Inflammatory macrophage (primary cell): ENCODE results near the gene WNT5B.

Source experiments
- DNase-seq, 2 donors: peaks; one replicate each; pipeline ENCODE4 v3.0.0-alpha.2; 2020 to 2022

Gene WNT5B

DNA sequence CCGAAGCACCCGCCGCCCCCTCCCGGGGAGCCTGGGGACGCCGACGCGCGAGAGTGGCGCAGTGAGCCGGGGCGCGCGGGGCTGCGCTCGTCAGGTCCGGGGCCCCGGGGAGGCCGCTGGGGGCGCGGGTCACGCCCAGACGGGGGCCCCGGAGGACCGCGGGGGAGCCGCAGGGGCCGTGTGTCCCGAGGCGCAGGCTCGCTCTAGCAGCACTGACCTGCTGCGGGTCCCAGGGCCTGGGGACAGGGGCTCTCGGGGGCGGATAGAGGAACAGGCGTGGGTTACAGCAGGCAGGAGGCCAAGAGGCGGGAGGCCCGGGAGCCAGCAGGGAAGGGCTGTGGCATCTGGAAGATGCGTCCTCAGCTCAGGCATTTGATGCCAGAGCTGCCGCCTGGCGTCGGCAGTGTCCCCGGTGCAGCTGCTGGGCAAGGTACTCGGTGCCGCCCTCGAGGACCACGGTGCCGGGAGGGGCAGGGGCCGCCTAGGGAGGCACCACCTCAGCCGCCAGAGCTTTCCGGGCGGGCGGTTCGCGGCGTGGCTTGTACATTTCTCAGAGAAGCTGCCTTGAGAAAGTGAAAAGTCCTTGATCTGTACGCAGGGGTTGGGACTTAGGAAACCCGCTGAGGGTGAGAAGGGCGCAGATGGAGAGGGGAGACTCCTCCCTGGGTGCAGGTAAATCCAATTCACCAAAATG lies 1.2 kb downstream of the WNT5B start:
- DNase-seq: no peak

DNA sequence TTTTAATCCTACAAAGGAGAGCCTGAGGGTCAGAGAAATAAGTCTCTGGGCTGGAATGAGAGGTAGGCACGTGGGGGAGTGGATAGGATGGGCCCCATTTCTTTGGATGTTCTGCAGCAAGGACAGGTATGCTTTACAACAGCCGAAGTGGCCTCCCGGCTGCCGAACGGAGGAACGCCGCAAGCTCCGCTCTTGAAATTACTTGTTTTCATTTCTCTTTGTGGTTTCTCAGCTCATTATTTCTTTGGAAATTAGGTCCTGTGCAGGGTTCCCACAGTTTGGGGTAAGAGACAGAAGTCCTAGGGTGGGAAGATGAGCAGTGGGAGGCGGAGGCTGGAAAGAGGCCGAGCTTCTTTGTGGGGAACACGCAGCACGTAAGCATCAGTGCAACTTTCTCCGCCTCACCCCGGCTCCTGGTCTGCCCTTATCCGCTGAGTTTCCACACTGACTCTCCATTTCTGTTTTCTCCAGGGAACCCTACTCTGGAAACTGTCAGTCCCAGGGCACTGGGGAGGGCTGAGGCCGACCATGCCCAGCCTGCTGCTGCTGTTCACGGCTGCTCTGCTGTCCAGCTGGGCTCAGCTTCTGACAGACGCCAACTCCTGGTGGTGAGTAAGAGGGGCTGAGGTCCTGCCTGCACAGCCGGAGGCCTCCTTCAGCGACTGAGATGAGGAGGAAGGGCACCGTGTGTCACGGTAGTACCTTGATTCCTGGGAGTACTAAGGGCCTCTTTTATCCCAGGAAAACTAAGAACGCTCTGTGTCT lies 2.0 kb downstream of the WNT5B start:
- no peak for DNase-seq

DNA sequence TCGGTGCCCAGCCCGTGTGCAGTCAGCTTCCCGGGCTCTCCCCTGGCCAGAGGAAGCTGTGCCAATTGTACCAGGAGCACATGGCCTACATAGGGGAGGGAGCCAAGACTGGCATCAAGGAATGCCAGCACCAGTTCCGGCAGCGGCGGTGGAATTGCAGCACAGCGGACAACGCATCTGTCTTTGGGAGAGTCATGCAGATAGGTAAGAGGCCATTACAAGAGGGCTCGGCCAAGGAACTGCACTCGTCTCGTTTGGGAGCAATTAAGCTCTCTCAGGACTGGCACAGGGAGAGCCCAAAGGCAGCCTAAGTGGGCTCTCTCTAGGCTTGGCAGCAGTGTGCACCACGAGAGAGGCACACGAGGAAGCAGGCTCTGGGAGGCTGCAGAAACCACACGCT lies 3.7 kb downstream of the WNT5B start:
- no peak for DNase-seq

DNA sequence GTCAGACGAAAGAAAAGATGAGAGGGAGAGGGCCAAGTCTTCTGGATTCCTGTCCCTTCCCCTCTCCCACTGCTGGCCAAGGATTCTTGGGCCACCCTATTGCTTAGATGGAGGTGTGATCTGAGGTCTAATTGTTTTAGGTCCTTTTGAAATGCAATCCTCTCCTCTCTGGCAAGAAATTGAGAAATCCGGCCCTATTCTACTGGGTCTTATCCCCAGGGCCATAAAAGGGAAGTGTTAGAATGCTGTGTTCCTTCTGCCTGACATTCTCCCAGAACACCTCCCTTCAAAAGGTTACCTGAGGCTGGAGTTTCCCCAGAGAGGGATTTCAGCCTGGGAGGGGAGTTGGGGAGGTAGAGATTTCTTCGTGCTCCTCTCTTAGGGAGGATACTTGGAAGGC lies 4.4 kb downstream of the WNT5B start:
- DNase-seq: peak in 1 of 2 donors; percentile 46

DNA sequence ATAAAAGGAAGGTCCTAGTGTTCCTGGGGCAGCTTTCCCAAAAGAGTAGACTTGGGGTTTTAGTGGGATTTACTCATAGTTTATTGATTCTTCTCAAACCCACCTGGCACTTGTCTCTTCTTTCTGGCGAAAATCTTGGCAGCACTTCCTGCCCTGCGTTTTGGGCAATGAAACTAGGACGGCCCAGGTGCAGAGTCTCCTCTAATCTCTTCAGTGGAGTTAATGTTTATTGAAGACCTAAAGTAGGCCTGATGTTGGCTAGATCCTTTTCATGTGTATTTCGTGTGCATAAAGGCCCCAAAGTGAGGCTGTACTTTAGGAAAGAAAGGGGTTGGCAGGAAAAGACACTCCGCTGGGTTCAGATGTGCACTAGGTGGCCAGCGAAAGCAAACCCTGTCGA lies 5.1 kb downstream of the WNT5B start:
- DNase-seq: no peak

DNA sequence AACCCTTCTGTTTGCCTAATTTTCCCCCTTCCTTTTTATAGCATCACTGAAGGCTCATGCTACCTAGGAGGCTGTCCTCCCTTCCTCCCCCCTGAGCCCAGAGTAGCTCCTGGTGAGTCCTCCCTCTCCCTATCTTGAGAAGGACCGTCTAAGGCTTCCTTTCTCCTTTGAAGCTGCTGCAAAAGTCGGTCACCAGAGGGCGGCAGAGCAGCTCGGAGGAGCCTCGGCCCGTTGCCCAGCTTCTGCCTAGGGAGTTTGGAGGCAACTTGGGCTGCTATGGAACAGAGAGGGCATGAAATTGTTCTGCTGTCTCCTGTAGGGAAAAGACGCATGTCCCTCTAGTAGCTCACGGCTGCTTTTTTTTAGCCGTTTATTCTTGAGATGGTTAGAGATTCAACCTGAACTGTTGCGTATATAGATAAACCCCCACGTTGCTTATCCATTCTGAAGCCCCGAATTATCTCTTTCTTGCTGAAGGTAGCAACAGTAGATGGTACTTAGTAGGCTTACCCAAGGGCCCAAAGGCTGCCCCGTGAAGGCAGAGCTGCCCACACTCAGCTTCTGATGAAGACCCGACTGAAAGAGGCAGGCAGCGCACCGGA lies 5.7 kb downstream of the WNT5B start:
- peak; percentile 78 to 81 for DNase-seq

DNA sequence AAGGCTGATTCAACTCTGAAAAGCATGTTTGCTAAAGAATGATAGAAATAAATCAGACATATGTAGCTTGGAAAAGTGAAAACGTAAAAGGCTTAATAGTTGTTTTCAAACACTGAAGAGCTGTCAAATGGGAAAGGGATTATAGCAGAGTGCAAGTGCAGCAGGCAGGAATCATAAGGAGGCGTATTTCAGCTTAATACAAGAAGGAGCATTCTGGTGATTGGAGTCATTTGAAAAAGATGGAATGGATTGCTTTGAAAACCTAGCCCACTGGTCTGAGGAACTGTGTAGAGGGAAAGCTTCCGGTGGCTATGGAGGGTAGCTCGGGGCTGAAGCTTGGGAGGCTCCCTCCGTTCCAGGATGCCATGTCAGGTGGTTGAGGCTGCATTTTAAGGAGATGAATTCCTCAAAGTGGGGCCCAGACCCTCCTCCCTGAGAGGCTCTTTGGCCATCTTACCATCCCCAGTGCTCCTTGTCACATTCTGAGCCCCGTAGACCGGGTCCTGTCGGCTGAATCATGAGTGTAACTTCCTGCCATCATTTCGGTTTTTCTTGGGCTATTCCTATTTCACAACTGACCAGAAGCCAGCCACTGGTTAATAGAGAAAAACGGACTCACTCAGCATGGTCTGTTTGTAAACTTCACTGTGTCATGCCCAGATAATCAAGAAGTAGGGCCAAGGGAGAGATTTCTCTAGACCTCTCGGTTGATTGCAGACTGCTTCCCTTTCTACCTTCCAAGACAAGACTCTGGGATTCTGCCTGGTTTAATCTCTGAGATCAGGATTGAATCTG lies 6.5 kb downstream of the WNT5B start:
- peak; percentile 79 to 84 for DNase-seq

DNA sequence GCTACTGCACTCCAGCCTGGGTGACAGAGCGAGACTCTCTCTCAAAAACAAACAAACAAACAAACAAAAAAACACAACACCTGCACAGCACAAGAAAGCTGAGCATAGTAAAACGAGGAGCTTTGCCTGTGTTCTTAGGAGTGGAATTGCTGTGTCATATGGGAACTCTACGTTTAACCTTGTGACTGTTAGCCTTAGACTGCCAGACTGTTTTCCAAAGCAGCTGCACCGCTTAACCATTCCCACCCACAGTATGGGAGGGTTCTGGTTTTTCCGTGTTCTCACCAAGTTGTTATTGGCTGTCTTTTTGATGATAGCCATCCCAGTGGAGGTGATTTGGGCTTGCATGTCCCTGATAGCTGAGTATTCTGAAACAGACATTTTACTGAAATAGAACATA lies 9.2 kb downstream of the WNT5B start:
- DNase-seq: peak; percentile 46 to 72

DNA sequence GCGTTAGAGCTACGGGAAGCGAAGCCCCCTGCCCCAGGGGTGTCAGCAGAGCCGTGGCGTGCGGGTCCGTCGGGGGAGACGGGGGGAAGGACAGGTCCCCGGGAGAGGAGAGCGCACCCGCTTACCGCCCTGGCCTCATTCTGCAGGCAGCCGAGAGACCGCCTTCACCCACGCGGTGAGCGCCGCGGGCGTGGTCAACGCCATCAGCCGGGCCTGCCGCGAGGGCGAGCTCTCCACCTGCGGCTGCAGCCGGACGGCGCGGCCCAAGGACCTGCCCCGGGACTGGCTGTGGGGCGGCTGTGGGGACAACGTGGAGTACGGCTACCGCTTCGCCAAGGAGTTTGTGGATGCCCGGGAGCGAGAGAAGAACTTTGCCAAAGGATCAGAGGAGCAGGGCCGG lies 10.5 kb downstream of the WNT5B start:
- DNase-seq: no peak

DNA sequence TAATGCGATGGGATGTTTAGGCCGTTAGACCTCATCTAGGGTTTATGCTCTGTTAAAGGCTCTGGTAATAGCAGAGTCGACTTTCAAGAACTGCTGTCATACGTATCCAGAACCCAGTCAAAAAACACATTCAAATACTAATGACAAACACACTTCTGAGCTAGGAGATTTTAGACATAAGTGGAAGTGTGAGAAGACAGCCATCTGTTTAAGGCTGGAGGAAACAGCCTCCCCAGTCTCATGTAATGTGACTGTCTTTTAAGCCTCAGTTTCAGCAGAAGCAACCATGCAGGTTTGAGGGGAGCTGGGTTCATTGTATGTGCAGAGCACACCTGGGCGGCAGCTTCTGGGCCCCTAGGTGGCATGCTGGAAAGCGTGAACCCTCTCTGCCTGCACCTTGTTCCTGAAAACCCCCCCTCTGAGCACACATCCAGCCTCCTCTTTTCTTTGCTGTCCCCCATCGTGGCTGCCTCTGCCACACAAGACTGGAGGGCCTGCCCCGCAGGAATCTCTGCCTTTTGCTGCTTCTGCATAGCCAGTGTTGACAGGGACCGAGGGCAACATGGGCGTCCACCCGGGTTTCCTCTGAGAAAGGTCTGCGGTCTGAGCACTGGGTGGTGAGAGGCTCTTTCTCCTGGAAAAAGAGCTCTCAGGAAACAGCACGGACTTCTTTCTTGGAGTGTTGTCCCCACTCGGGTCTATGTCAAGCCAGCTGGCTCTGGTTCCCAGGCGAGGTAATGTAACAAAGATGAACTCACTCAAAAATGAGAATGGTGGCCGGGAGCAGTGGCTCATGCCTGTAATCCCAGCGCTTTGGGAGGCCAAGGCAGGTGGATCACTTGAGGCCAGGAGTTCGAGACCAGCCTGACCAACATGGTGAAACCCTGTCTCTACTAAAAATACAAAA lies 11.6 kb downstream of the WNT5B start:
- no peak for DNase-seq

DNA sequence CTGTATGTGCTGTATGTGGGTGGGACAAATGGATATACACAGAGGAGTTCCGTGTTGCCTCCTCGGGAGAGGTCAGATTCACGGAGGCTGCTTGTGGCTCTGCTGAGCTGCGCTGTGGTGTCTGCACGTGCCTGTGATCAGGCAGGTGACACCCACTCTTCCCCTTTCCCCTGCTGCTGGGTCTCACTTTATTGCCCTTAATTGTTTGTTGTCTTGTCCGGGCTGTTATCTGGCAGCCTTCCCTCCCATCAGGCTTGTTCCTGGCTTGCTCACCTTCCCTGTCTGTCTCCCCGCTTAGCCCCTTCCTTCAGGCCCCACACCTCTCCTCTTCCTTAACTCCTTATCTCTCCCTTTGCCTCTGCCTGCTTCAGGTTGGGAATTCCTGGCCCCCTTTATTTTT lies 13.5 kb downstream of the WNT5B start:
- no peak for DNase-seq

DNA sequence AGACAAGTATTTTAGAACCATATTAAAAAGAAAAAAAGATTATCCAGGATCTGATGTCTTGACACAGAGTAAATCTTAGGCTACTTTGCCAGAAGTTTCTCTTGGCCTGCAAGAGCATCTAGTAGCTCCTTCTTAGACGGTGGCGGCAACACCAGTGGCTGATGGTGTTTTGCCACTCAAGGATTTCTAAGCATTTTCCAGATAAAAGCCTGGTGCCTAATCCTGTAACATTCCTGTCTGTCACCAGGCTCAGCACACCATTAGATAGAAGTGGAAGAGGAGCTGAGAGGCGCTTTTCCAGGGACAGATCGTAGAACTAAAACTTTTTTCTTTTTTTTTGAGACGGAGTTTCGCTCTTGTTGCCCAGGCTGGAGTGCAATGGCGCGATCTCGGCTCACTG lies 14.0 kb downstream of the WNT5B start:
- no peak for DNase-seq

DNA sequence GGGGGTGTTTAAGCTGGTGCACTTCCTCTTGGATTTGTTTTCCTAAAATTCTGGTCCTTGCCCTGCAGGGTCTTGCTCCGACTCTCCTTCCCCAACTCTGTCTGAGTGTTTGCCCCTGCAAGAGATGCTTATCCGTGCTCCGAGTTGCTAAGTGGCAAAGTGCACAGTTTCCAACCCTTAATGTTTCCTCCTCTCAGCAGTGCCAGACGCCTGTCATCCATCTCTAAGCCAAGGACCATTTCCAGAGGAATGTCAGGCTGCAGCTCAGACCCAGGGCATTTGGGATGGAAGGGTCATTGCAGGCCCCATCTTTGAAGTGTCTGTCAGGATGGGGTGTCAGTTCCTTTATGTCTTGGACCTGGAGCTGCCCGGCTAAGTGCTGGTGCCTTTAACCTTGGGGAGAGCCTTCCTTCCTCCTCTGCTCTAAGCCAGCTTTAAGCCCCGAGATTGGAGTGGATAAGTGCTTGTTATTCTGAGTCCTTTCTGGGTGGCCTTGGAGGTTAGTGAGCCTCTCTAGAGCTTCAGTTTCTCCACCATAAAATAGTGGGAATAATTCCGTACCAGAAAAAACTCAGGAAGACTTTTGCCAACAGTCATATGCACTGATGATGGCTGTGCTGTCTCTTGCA lies 15.0 kb downstream of the WNT5B start:
- no peak for DNase-seq

DNA sequence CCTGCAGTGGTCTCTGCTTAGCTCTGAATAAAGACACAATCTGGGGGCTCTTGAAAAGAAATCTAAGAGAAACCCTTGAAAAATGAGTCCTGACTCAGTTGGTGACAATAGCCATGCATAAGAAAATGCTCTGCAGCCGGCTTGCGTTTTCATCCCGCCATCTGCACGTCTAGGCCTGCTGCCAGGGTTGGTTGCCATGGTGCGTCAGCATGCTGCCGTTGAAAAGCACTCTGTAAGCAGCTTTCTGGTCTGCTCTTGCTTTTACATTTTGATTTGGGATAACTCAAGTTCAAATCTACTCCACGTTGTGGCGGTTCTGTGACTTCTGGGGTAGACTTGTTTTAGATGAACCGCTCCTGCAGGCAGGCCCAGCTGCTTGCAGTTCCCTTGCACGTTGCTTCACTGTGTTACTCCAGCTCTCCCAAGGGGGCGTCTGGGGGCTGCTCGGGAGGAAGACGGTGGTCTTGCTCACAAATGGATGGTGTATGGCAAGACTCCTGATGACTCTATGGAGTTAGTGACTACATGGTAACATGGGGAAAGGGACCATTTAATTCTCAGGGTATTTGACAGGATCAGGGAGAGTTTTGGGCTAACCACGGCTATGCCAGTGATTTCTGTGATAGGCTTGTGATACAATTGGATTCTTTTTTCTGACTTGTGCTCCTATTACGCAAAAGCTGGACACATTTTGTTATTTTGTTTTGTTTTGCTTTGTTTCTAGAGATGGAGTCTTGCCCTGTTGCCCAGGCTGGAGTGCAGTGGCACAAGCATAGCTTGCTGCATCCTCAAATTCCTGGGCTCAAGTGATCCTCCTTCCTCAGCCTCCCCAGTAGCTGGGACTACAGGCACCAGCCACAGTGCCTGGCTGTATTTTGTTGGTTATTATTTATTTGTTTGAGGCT lies 15.8 kb downstream of the WNT5B start:
- no peak for DNase-seq

DNA sequence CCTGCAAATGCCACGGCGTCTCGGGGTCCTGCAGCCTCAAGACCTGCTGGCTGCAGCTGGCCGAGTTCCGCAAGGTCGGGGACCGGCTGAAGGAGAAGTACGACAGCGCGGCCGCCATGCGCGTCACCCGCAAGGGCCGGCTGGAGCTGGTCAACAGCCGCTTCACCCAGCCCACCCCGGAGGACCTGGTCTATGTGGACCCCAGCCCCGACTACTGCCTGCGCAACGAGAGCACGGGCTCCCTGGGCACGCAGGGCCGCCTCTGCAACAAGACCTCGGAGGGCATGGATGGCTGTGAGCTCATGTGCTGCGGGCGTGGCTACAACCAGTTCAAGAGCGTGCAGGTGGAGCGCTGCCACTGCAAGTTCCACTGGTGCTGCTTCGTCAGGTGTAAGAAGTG lies 16.8 kb downstream of the WNT5B start:
- no peak for DNase-seq

DNA sequence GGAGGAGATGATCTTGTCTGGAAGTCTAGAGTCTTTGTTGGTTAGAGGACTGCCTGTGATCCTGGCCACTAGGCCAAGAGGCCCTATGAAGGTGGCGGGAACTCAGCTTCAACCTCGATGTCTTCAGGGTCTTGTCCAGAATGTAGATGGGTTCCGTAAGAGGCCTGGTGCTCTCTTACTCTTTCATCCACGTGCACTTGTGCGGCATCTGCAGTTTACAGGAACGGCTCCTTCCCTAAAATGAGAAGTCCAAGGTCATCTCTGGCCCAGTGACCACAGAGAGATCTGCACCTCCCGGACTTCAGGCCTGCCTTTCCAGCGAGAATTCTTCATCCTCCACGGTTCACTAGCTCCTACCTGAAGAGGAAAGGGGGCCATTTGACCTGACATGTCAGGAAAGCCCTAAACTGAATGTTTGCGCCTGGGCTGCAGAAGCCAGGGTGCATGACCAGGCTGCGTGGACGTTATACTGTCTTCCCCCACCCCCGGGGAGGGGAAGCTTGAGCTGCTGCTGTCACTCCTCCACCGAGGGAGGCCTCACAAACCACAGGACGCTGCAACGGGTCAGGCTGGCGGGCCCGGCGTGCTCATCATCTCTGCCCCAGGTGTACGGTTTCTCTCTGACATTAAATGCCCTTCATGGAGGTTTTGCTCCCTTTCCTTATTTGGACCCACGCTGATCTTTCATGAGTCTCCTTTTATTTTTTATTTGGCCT lies 17.7 kb downstream of the WNT5B start:
- DNase-seq: peak; percentile 26 to 73

DNA sequence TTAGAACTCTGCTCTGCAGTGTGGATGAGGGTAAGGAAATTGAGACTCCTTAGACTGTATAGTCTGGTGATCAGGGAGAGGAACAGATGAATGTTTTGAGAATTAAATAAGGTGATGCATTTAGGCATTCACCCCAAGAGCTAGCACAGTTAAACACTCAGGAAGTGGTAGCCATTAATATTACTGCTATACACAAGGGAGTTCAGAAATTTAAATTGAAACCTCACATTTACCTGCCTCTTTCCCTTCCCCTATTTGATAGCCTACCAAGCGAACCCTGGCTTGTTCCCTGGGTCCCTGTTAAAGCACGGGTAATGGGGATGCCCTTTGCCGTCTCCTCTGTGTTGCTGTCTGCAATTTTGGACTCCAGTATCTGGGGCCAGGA lies 18.2 kb downstream of the WNT5B start:
- no peak for DNase-seq

DNA sequence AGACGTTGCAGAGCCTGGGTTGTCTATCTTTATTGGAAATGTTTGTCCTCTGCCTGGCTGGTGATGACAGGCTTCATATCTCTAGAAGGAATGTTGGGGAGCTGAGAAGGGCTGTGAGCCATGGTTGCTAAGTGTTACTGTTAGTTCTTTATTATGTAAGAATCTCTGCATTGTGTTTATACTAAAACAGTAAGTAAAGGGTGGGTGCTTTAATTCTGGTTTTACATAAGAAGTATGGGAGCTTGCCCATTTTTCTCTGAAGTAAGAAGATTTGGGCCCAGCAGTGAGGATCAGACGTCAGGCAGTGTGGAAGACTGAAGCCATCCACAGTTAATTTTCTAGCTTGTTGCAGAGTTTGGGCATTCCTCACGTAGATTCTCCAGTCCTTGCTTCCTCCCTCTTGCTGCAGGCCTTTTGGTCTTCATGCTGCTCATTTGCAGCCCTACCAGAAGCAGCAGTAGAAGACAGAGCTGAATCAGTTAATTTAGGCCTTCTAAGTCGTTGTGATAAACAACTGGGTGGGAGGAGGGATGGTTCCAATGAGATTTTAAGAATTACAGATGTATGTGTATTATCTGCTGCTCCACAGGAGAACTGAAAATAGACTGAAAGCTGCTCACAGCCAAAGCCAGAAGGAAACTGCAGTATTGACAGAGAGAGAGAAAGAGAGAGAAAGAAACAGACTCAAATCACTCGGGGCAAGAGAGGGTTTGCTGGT lies 21.4 kb downstream of the WNT5B start:
- DNase-seq: no peak

DNA sequence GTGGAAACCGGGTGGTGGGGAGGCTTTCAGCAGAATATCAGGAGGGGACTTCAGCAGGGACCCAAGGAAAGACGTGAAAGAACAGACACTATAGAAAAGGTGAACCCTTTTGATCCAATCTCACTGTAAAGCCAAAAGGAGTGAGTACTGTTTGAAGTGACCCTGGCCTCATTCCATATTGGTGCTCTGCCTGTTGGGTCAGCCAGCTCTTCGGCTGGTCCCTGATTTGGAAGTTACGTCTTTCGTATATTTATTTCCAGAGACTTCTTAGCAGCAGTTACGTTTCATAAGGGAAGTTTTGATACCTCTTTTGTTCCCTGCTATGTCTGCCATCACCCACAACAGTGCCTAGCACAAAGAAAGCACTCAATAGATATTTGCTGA lies 21.9 kb downstream of the WNT5B start:
- no peak for DNase-seq
